Testis (tissue), 2 donors: ENCODE results near the gene KRT3.

ENCODE experiments used
- POLR2A ChIP-seq: fragments of 450-650 bp; IDR thresholded peaks from one replicate; pipeline ENCODE4 v1.6.1; 2017; ENCODE audit warnings: antibody characterized with exemption, mild to moderate bottlenecking, moderate library complexity
- TF ChIP-seq, protein P1 (sequence below), 3 experiments: fragments of 450-650 bp in 2 of 3; fragments of 200-600 bp in 1 of 3; sonication (generic) in 1 of 3; IDR thresholded peaks; one replicate each; pipeline ENCODE4 v1.5.1; 2016 to 2019; ENCODE audit warnings: antibody characterized with exemption in 3 of 3, mild to moderate bottlenecking in 2 of 3, moderate library complexity in 1 of 3

DNA sequence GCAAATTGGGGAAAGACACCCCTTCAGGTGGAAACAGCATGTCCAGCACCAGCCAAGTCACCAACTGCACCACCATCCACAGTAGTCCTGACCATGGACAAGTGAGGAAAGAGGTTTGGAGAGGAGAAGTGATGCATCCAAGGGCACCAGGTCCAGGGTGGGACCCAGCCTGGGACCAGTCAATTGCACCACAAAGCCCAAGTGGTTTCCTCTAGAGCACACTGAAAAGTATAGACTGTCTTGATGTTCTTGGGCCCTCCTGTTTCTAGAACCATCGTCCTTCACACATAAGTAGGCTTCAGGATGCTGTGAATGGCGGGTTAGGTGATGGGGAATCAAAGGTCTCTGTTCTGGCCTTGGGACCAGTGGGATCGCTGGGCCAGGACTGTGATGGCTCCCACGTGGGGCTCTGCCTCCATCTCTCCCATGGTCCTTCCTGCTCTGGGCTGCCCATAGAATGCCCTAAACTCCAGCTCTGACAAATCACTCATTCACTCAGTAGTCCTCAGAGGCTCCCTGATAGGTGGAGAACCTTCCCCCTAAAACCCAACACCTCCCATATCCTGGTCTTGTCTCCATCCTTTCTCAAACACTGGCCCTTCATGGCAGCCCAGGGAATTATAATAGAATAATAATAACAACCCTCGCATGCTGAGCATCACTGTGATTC lies 29.0 kb upstream of the KRT3 start:
- TF ChIP-seq, protein P1, sequence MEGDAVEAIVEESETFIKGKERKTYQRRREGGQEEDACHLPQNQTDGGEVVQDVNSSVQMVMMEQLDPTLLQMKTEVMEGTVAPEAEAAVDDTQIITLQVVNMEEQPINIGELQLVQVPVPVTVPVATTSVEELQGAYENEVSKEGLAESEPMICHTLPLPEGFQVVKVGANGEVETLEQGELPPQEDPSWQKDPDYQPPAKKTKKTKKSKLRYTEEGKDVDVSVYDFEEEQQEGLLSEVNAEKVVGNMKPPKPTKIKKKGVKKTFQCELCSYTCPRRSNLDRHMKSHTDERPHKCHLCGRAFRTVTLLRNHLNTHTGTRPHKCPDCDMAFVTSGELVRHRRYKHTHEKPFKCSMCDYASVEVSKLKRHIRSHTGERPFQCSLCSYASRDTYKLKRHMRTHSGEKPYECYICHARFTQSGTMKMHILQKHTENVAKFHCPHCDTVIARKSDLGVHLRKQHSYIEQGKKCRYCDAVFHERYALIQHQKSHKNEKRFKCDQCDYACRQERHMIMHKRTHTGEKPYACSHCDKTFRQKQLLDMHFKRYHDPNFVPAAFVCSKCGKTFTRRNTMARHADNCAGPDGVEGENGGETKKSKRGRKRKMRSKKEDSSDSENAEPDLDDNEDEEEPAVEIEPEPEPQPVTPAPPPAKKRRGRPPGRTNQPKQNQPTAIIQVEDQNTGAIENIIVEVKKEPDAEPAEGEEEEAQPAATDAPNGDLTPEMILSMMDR (IDR thresholded peaks at IDR 0.05) = no peak
- no peak for TF ChIP-seq POLR2A
